ENCODE results near the gene ANKRD63. TPM values are rescaled to one million over a fixed set of nuclear protein-coding genes. Genes with fewer than 3 reads are reported as not detected.

ANKRD63 gene
- total and polyA plus RNA-seq, 9 of the 15 experiments (the other 6 are each of a cell fraction or from before 2014, with no cell fraction given): 1.3 to 2.0 (median 1.8) TPM; not detected in 6

GRCh38 chr15:40295877-40296560 is 13.2 kb upstream of the ANKRD63 start (continued):
- no peak for TF ChIP-seq HMGXB4 (CRISPR knock-in tag; IDR thresholded peaks at IDR 0.05)
- no peak for TF ChIP-seq DPF2 (IDR thresholded peaks at IDR 0.05)

- no TSS peak for BruUV-seq (replicated peaks)
- H3K36me3 ChIP-seq (ENCODE audit: control insufficient read depth, insufficient read depth, low read length): no peaks in the 10 kb centered on the region
- TF ChIP-seq IRF9 (tag; IDR thresholded peaks at IDR 0.05) (no peak), ZNF655 (CRISPR knock-in tag; IDR thresholded peaks at IDR 0.05) (no peak), USF2 (CRISPR knock-in tag; IDR thresholded peaks at IDR 0.05) (no peak), CBX3 (IDR thresholded peaks at IDR 0.05; ENCODE audit: borderline replicate concordance in 1 of 2, low read length in 2 of 2) (no peak), RCOR1 (IDR thresholded peaks at IDR 0.05; ENCODE audit: borderline replicate concordance in 1 of 2, low read depth in 2 of 2, low read length in 2 of 2) (no peak), ZNF668 (CRISPR knock-in tag; IDR thresholded peaks at IDR 0.05) (no peak)
- peaks cover 3 to 41% of the 10 kb centered on the region in 2 experiments; a peak in 4 of 5 replicates for H3K27me3 ChIP-seq (ENCODE audit: control insufficient read depth in 2 of 2, insufficient read depth in 2 of 2, low read length in 2 of 2)
- in situ Hi-C loops (cut with MboI) (no loop called here), intact Hi-C loops (cut with micrococcal nuclease) (no loop called here)
- H3K9me3 ChIP-seq (replicated peaks; ENCODE audit: control insufficient read depth, insufficient read depth, low read depth, low read length): no peaks in the 10 kb centered on the region
- no peak for ATAC-seq
- CTCF ChIA-PET (ENCODE audit: low intra/inter-chr PET ratio): no interaction called here
- no peak overlapping the region for H3K27ac ChIP-seq (ENCODE audit: extremely low read depth, low read depth, low read length)
- no peak for FAIRE-seq
- H3K4me3 ChIP-seq: no peak overlapping the region
- POLR2A ChIA-PET: interaction anchor here (0.8 kb wide), 1 partner anchor 69 kb away, joined by 3 read pairs; no protein-coding TSS in a partner anchor
- H2AFZ ChIP-seq (ENCODE audit: low read depth, low read length): no peak overlapping the region
- H3K79me2 ChIP-seq (ENCODE audit: control insufficient read depth, insufficient read depth, low read length): no peaks in the 10 kb centered on the region
- DNase-seq (ENCODE audit: extremely low read depth in 1 of 4, low spot score in 3 of 4): no peak
- H3K9ac ChIP-seq (ENCODE audit: insufficient read depth in 1 of 2, low read depth in 2 of 2, low read length in 2 of 2): no peak overlapping the region
- WGBS (ENCODE audit: insufficient coverage, low coverage, missing lambda C conversion rate): 20% methylated on average over 1 of the region's 1 CpG
- no peak overlapping the region for H3K4me2 ChIP-seq (ENCODE audit: insufficient read depth, low read length)
- H3K4me1 ChIP-seq (replicated peaks in 1 of 2; ENCODE audit: control insufficient read depth in 2 of 2, insufficient read depth in 2 of 2, low read length in 2 of 2): peaks cover 0 to 31% of the 10 kb centered on the region in 2 experiments; a peak in 3 of 5 replicates
- no peaks in the 10 kb centered on the region for H3K9me1 ChIP-seq (ENCODE audit: control insufficient read depth, insufficient read depth, low read length)
- 0 out of 2 replicates have a peak, but pooled peaks cover 2% of the 10 kb centered on the region for H4K20me1 ChIP-seq (replicated peaks; ENCODE audit: control insufficient read depth, insufficient read depth, low read length)
Measured at GRCh38 chr15:40295297-40295696, 12.4 kb upstream of the ANKRD63 start.

Measured in K562 (cell line).